DOHH2 (cell line): ENCODE measurements around the gene ANK2.

ENCODE experiments used
- H3F3A ChIP-seq: fragments of 200-600 bp; sonication (generic), shearing (Covaris generic); 2 replicates; pipeline ENCODE4 v1.6.0; 2016; ENCODE audit warnings: antibody characterized with exemption, mild to moderate bottlenecking; ENCODE audit not compliant: control insufficient read depth, insufficient read depth
- H3K27ac ChIP-seq: fragments of 200-600 bp; sonication (generic); 2 replicates; pipeline ENCODE4 v1.5.1; 2014; ENCODE audit warnings: low read depth, mild to moderate bottlenecking, low read length, moderate library complexity
- H3K27me3 ChIP-seq: fragments of 200-600 bp; sonication (generic); 2 replicates; pipeline ENCODE4 v1.6.1; 2014; ENCODE audit warnings: mild to moderate bottlenecking, low read length, mixed read lengths; ENCODE audit not compliant: control insufficient read depth
- H3K36me3 ChIP-seq: fragments of 200-600 bp; sonication (generic); 2 replicates; pipeline ENCODE4 v1.6.1; 2014; ENCODE audit warnings: mild to moderate bottlenecking, low read length, moderate library complexity, mixed read lengths; ENCODE audit not compliant: control insufficient read depth
- H3K4me1 ChIP-seq: fragments of 200-600 bp; sonication (generic); 2 replicates; pipeline ENCODE4 v1.6.1; 2014; ENCODE audit warnings: mild to moderate bottlenecking, low read length, mixed read lengths; ENCODE audit not compliant: control insufficient read depth
- H3K4me2 ChIP-seq: fragments of 200-600 bp; sonication (generic); 2 replicates; pipeline ENCODE4 v1.6.0; 2014; ENCODE audit warnings: mild to moderate bottlenecking, low read length, moderate library complexity
- H3K4me3 ChIP-seq: fragments of 200-600 bp; sonication (generic); 2 replicates; pipeline ENCODE4 v1.5.1; 2014; ENCODE audit warnings: mild to moderate bottlenecking, low read length, mixed read lengths
- H3K79me2 ChIP-seq: fragments of 200-600 bp; sonication (generic); 2 replicates; pipeline ENCODE4 v1.6.1; 2014; ENCODE audit warnings: mild to moderate bottlenecking, low read length, mixed read lengths; ENCODE audit not compliant: control insufficient read depth
- H3K9me2 ChIP-seq: fragments of 200-600 bp; sonication (generic); replicated peaks from 2 replicates; pipeline ENCODE4 v1.6.1; 2014; ENCODE audit warnings: mild to moderate bottlenecking, low read length, mixed read lengths; ENCODE audit not compliant: control insufficient read depth
- H3K9me3 ChIP-seq: fragments of 200-600 bp; sonication (generic); 2 replicates; pipeline ENCODE4 v1.6.1; 2014; ENCODE audit warnings: antibody characterized with exemption, low read length, mixed read lengths; ENCODE audit not compliant: control insufficient read depth, insufficient read depth
- H4K20me1 ChIP-seq: fragments of 200-600 bp; sonication (generic); 2 replicates; pipeline ENCODE4 v1.6.0; 2014; ENCODE audit warnings: low read depth, mild to moderate bottlenecking, antibody characterized with exemption, low read length, moderate library complexity; ENCODE audit not compliant: control insufficient read depth, insufficient read depth
- CTCF ChIP-seq: fragments of 200-600 bp; sonication (generic); IDR thresholded peaks from one replicate; pipeline ENCODE4 v1.5.1; 2014; ENCODE audit warnings: antibody characterized with exemption, mild to moderate bottlenecking, low read depth, low read length; ENCODE audit not compliant: poor library complexity, severe bottlenecking
- EZH2phosphoT487 ChIP-seq: fragments of 200-600 bp; sonication (generic); IDR thresholded peaks from 2 replicates; pipeline ENCODE4 v1.6.1; 2017; ENCODE audit warnings: borderline replicate concordance, mild to moderate bottlenecking, antibody characterized with exemption, low read length, moderate library complexity, mixed read lengths

ANK2 gene

GRCh38 chr4:113042502-113042901 lies 7.0 kb upstream of the ANK2 start:
- Histone ChIP-seq H4K20me1 (no peaks in the 10 kb centered on the region), H3K27ac (no peak overlapping the region), H3K4me1 (no peaks in the 10 kb centered on the region), H3F3A (no peaks in the 10 kb centered on the region), H3K9me3 (no peaks in the 10 kb centered on the region), H3K4me3 (no peak overlapping the region), H3K9me2 (no peaks in the 10 kb centered on the region), H3K4me2 (no peak overlapping the region), H3K79me2 (no peaks in the 10 kb centered on the region), H3K36me3 (no peaks in the 10 kb centered on the region), H3K27me3 (no peaks in the 10 kb centered on the region)
- TF ChIP-seq EZH2phosphoT487, result no peak
- no peak for TF ChIP-seq CTCF

- no peak overlapping the region for H3K4me3 ChIP-seq
- H3K27me3 ChIP-seq, result no peaks in the 10 kb centered on the region
- no peak for TF ChIP-seq EZH2phosphoT487
- TF ChIP-seq CTCF, result no peak
- no peaks in the 10 kb centered on the region for H3K9me3 ChIP-seq
- no peaks in the 10 kb centered on the region for H3K36me3 ChIP-seq
- H3F3A ChIP-seq, result no peaks in the 10 kb centered on the region
- H3K4me1 ChIP-seq, result no peaks in the 10 kb centered on the region
- no peaks in the 10 kb centered on the region for H4K20me1 ChIP-seq
- H3K79me2 ChIP-seq, result no peaks in the 10 kb centered on the region
- no peaks in the 10 kb centered on the region for H3K9me2 ChIP-seq
- H3K27ac ChIP-seq, result no peak overlapping the region
- no peak overlapping the region for H3K4me2 ChIP-seq
Measured at GRCh38 chr4:113043591-113043990, 5.9 kb upstream of the ANK2 start.

GRCh38 chr4:113050371-113050755 lies 910 bp downstream of the ANK2 start:
- Histone ChIP-seq H3F3A (no peaks in the 10 kb centered on the region), H3K27ac (no peak overlapping the region), H3K4me1 (no peaks in the 10 kb centered on the region), H3K4me3 (no peak overlapping the region), H3K27me3 (no peaks in the 10 kb centered on the region), H3K79me2 (no peaks in the 10 kb centered on the region), H3K4me2 (no peak overlapping the region), H4K20me1 (no peaks in the 10 kb centered on the region), H3K9me2 (no peaks in the 10 kb centered on the region), H3K9me3 (no peaks in the 10 kb centered on the region), H3K36me3 (no peaks in the 10 kb centered on the region)
- no peak for TF ChIP-seq CTCF

- no peak overlapping the region for H3K4me3 ChIP-seq
Measured at GRCh38 chr4:113050837-113051236, 1.4 kb downstream of the ANK2 start.

More at GRCh38 chr4:113050837-113051236, 1.4 kb downstream of the ANK2 start:
- H3K36me3 ChIP-seq, result no peaks in the 10 kb centered on the region
- no peaks in the 10 kb centered on the region for H3K4me1 ChIP-seq
- H4K20me1 ChIP-seq, result no peaks in the 10 kb centered on the region
- no peaks in the 10 kb centered on the region for H3K27me3 ChIP-seq
- no peaks in the 10 kb centered on the region for H3K9me2 ChIP-seq
- no peaks in the 10 kb centered on the region for H3K79me2 ChIP-seq
- H3K4me2 ChIP-seq, result no peak overlapping the region
- H3K9me3 ChIP-seq, result no peaks in the 10 kb centered on the region
- H3K27ac ChIP-seq, result no peak overlapping the region
- TF ChIP-seq CTCF (no peak), EZH2phosphoT487 (no peak)
- no peaks in the 10 kb centered on the region for H3F3A ChIP-seq
